Natural killer cell treated with Interleukin-12 subunit alpha and Interleukin-12 subunit beta and Interleukin-15 and Interleukin-18, amount 100 ng/mL, for 72 hours (primary cell): ENCODE data around the gene DPY30. TPM values are rescaled to one million over a fixed set of nuclear protein-coding genes. Genes with fewer than 3 reads are reported as not detected.

Experiments used
- ATAC-seq, 2 donors: fragments of 150-1000 bp; cut with Tn5 transposase in 1 of 2; sonication (Bioruptor Pico), chemical (Tn5 transposase) in 1 of 2; 2 replicates each; pipeline ENCODE4 v1.10.0; 2021
- DNase-seq: peaks from one replicate; pipeline ENCODE4 v3.0.0; 2022; ENCODE audit warnings: low spot score
- H3K27ac Mint-ChIP-seq, 2 donors: 1 replicate in 1 of 2; 2 replicates in 1 of 2; pipeline ENCODE4 v1.8.0; 2022; ENCODE audit warnings: mixed read lengths in 2 of 2, mild to moderate bottlenecking in 1 of 2, moderate library complexity in 1 of 2
- H3K27me3 Mint-ChIP-seq, 2 donors: 1 replicate in 1 of 2; 2 replicates in 1 of 2; pipeline ENCODE4 v1.8.0; 2022; ENCODE audit warnings: mixed read lengths in 2 of 2
- H3K36me3 Mint-ChIP-seq: one replicate; pipeline ENCODE4 v1.8.0; 2022; ENCODE audit warnings: mixed read lengths
- H3K4me1 Mint-ChIP-seq, 2 donors: 1 replicate in 1 of 2; 2 replicates in 1 of 2; pipeline ENCODE4 v1.8.0; 2022; ENCODE audit warnings: low read depth in 2 of 2, mixed read lengths in 2 of 2, mild to moderate bottlenecking in 1 of 2
- H3K4me3 Mint-ChIP-seq: one replicate; pipeline ENCODE4 v1.8.0; 2022; ENCODE audit warnings: mixed read lengths
- H3K9me3 Mint-ChIP-seq: 2 replicates; pipeline ENCODE4 v1.8.0; 2022; ENCODE audit warnings: mixed read lengths
- total RNA-seq, 2 donors: library from RNA; stranded (reverse); gene quantifications; one replicate each; pipeline ENCODE4 v1.2.3, GENCODE V29; 2022

The DPY30 gene
- total RNA-seq, 2 donors from 2014 or later, result 40.4 to 58.8 TPM

DNA sequence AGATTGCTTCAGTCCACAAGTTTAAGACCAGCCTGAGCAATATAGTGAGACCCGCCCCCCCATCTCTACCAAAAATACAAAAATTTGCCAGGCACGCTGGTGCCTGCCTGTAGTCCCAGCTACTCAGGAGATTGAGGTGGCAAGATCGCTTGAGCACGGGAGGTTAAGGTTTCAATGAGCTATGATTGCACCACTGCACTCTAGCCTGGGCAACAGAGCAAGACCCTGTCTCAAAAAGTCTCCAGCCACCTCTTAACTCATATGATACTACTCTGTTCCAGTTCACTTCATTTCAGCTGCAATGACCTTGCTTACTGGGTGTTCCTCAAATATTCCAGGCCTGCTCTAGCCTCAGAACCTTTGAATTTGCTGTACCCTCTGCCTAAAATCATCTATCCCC lies 40.2 kb downstream of the DPY30 start:
- H3K27ac Mint-ChIP-seq, result peak overlapping the region; percentile 51 to 57
- DNase-seq, result no peak
- no peaks in the 10 kb centered on the region for H3K9me3 Mint-ChIP-seq
- ATAC-seq, result no peak
- H3K27me3 Mint-ChIP-seq, result no peaks in the 10 kb centered on the region
- peak overlapping the region; percentile 61 for H3K4me3 Mint-ChIP-seq
- H3K36me3 Mint-ChIP-seq, result no peaks in the 10 kb centered on the region
- H3K4me1 Mint-ChIP-seq, result peaks cover 43 to 55% of the 10 kb centered on the region in 2 donors

DNA sequence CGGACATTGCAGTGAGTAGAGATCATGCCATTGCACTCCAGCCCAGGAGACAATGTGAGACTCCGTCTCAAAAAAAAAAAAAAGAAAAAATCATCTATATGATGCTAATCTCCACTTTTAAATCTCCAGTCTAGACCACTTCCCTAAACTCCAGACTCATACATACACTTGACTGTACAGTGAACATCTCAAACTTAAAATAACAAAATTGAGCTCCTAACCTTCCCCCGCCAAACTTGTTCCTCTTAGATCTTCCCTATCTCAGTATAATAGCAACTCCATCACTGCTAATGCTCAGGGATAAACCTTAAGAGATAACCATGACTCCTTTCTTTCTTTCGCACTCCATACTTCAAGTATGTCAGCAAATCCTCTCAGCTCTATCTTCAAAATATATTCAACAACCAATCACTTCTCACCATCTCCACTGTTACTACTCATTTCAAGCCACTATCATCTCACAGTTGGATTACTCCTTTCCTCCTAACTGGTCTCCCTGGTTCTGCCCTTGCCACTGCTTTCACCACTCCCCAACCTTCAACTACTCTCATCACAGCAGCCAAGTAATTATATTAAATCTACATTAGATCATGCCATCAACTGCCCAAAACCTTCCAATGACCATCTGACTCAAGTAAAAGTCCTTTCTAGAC lies 40.7 kb downstream of the DPY30 start:
- Mint-ChIP-seq H3K27ac (peak overlapping the region; percentile 51 to 57), H3K27me3 (no peaks in the 10 kb centered on the region), H3K36me3 (no peaks in the 10 kb centered on the region), H3K9me3 (no peaks in the 10 kb centered on the region), H3K4me1 (peaks cover 43 to 51% of the 10 kb centered on the region in 2 donors), H3K4me3 (peak overlapping the region; percentile 61)
- DNase-seq, result no peak
- peak in 1 of 2 donors; percentile 36 for ATAC-seq

- Mint-ChIP-seq H3K36me3 (no peaks in the 10 kb centered on the region), H3K4me1 (peaks cover 46 to 53% of the 10 kb centered on the region in 2 donors), H3K9me3 (no peaks in the 10 kb centered on the region), H3K27me3 (no peaks in the 10 kb centered on the region), H3K4me3 (peak overlapping the region; percentile 61), H3K27ac (peak overlapping the region; percentile 57)
- DNase-seq, result no peak
- ATAC-seq, result peak; percentile 72 to 80
Observed at GRCh38 chr2:31997653-31998052, 42.0 kb downstream of the DPY30 start.

DNA sequence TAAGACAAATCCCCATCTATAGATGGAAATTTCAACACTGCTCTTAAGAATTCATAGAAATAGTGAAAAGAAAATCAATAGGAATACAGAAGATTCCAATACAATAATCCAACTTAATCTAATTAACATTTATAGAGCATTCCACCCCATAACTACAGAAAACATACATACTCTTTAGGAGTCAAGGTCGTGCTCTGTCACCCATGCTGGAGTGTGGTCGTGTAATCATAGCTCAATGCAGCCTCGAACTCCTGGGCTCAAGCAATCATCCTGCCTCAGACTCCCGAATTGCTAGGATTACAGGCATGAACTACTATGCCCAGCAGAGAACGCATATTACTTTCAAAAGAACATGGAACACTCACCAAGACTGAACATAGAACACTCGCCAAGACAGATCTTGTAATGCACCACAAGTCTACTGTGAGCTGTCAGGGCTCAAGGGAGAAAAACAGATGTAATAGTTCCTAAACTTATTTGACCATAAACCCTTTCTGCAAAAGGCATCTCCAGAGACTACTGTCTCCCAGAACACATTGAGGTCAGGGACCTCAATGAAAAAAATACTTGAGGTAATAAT lies 42.9 kb downstream of the DPY30 start:
- Mint-ChIP-seq H3K9me3 (no peaks in the 10 kb centered on the region), H3K27me3 (no peaks in the 10 kb centered on the region), H3K4me1 (peaks cover 51 to 53% of the 10 kb centered on the region in 2 donors), H3K27ac (peak overlapping the region; percentile 57), H3K36me3 (no peaks in the 10 kb centered on the region), H3K4me3 (peak overlapping the region; percentile 61)
- DNase-seq (no peak), ATAC-seq (no peak)

DNA sequence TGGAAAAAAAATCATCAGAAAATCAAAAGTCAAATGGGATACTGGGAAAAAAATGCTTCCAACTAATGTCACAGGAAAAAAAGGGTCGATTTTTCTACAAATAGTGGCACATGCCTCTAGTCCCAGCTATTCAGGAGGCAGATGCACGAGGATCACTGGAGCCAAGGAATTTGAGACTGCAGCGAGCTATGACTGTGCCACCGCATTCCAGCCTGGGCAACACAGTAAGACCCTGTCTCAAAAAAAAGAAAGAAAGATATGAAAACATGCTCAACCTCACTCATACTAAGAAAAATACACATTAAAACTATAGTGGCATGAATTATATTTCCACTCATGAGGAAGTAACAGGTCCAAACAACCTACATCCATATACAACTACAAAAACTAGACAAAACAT lies 46.7 kb downstream of the DPY30 start:
- no peak for DNase-seq
- ATAC-seq, result no peak
- no peaks in the 10 kb centered on the region for H3K36me3 Mint-ChIP-seq
- no peaks in the 10 kb centered on the region for H3K9me3 Mint-ChIP-seq
- H3K4me3 Mint-ChIP-seq, result no peak overlapping the region
- peak overlapping the region in 1 of 2 donors; percentile 34 for H3K27ac Mint-ChIP-seq
- H3K4me1 Mint-ChIP-seq, result peaks cover 32 to 35% of the 10 kb centered on the region in 2 donors
- H3K27me3 Mint-ChIP-seq, result no peaks in the 10 kb centered on the region

GRCh38 chr2:31992025-31992579 lies 47.5 kb downstream of the DPY30 start:
- H3K4me3 Mint-ChIP-seq, result no peak overlapping the region
- no peaks in the 10 kb centered on the region for H3K36me3 Mint-ChIP-seq
- no peaks in the 10 kb centered on the region for H3K27me3 Mint-ChIP-seq
- H3K27ac Mint-ChIP-seq, result no peak overlapping the region
- DNase-seq, result no peak
- no peak for ATAC-seq
- H3K9me3 Mint-ChIP-seq, result no peaks in the 10 kb centered on the region
- peaks cover 28% of the 10 kb centered on the region in 2 donors for H3K4me1 Mint-ChIP-seq

- no peak for ATAC-seq
- no peaks in the 10 kb centered on the region for H3K27me3 Mint-ChIP-seq
- no peak overlapping the region for H3K27ac Mint-ChIP-seq
- H3K4me3 Mint-ChIP-seq, result no peak overlapping the region
- no peak for DNase-seq
- no peaks in the 10 kb centered on the region for H3K36me3 Mint-ChIP-seq
- H3K9me3 Mint-ChIP-seq, result no peaks in the 10 kb centered on the region
- peaks cover 18% of the 10 kb centered on the region in 2 donors for H3K4me1 Mint-ChIP-seq
Observed at GRCh38 chr2:31989946-31990345, 49.7 kb downstream of the DPY30 start.

DNA sequence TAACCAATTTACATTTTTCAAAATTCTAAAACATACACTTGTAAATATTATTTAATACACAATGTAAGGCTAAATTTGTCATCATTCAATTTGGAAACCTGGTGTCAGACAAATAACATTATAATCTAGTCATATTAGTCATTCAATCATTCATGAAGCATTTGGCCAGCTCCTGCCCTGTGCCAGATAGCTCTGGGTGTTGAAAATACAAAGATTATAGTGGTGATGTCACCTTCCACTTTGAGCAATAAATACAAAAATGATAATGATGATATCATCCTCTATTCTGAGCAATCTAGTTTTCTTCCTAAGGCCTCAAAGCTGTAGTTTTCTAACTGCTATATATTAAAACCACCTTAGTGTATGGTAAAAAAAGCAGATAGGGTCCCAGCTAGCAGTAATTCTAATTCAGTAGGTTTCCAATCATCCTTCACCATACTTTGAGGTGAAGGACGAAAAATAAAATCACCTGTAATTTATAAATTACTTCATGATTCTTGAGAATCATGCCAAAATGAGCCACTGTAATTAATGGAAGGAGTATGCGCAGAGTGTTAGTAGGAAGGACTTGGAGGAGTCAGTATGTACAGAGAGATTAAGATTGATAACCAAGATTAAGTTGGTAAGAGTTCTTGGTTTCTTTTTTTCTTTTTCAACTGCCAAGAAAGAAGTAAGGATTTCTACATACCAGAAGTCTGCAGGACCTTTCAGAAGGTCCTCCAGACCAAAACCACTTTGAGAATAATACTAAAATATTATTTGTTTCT lies 52.0 kb downstream of the DPY30 start:
- Mint-ChIP-seq H3K4me3 (no peak overlapping the region), H3K27ac (no peak overlapping the region), H3K4me1 (peaks cover 17 to 18% of the 10 kb centered on the region in 2 donors), H3K27me3 (no peaks in the 10 kb centered on the region), H3K9me3 (no peaks in the 10 kb centered on the region), H3K36me3 (no peaks in the 10 kb centered on the region)
- no peak for ATAC-seq
- DNase-seq, result no peak

DNA sequence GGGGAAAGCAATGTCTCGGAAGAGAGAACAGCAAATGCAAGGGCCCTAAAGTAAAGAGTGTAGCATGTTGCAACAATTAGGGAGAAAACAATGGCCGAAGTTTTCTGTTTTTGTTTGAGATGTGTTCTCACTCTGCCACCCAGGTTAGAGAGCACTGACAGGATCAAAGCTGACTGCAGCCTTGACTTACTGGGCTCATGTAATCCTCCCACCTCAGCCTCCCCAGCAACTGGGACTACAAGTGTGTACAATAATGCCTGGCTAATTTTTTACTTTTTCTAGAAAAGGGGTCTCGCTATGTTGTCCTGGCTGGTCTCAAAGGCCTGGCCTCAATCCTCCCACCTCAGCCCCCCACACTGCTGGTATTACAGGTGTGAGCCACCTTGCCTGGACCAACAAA lies 52.7 kb downstream of the DPY30 start:
- Mint-ChIP-seq H3K4me3 (no peak overlapping the region), H3K27me3 (no peaks in the 10 kb centered on the region), H3K4me1 (peaks cover 13 to 17% of the 10 kb centered on the region in 2 donors), H3K9me3 (no peaks in the 10 kb centered on the region), H3K27ac (no peak overlapping the region), H3K36me3 (no peaks in the 10 kb centered on the region)
- ATAC-seq (no peak), DNase-seq (no peak)

- peaks cover 27 to 34% of the 10 kb centered on the region in 2 donors for H3K4me1 Mint-ChIP-seq
- ATAC-seq (no peak), DNase-seq (no peak)
- H3K9me3 Mint-ChIP-seq, result no peaks in the 10 kb centered on the region
- no peak overlapping the region for H3K27ac Mint-ChIP-seq
- H3K36me3 Mint-ChIP-seq, result no peaks in the 10 kb centered on the region
- no peaks in the 10 kb centered on the region for H3K27me3 Mint-ChIP-seq
- H3K4me3 Mint-ChIP-seq, result no peak overlapping the region
Observed at GRCh38 chr2:31983762-31984467, 55.7 kb downstream of the DPY30 start.

DNA sequence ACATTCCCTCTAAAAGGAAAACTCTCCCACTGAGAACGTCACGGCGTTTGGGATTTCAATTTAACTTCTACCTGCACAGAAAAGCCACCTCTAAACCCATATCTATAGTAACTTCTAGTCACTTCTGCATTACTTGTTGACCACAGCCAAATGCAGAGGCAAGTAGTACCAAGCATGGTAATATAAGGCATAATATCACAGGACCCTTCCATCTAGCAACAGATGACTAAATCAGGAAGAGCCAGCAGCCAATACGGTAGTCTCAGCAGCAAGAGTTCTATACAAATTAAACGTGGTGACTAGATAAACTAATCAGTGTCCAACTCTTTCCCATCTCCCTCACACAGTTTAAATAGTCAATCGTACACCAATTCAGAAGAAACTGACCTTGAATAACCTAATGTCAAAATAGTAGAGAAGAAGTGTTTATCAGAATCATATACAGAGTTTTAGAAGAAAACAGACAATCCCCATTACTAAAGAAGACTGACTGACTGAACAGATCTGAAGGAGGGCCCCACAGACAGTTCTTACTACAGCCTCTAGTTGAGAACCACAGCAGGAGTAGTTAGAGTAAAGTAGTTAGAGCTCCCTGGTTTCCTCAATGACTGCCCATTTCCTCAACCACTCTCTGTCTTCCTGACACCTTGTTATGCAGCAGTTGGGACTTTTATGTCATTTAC lies 58.8 kb downstream of the DPY30 start:
- H3K27ac Mint-ChIP-seq, result peak overlapping the region; percentile 25 to 39
- no peak for DNase-seq
- peaks cover 29 to 31% of the 10 kb centered on the region in 2 donors for H3K4me1 Mint-ChIP-seq
- H3K9me3 Mint-ChIP-seq, result no peaks in the 10 kb centered on the region
- no peaks in the 10 kb centered on the region for H3K27me3 Mint-ChIP-seq
- H3K36me3 Mint-ChIP-seq, result no peaks in the 10 kb centered on the region
- peak; percentile 52 to 73 for ATAC-seq
- H3K4me3 Mint-ChIP-seq, result peak overlapping the region; percentile 6

- peaks cover 29 to 31% of the 10 kb centered on the region in 2 donors for H3K4me1 Mint-ChIP-seq
- H3K36me3 Mint-ChIP-seq, result no peaks in the 10 kb centered on the region
- ATAC-seq (no peak), DNase-seq (no peak)
- no peak overlapping the region for H3K27ac Mint-ChIP-seq
- H3K27me3 Mint-ChIP-seq, result no peaks in the 10 kb centered on the region
- no peaks in the 10 kb centered on the region for H3K9me3 Mint-ChIP-seq
- H3K4me3 Mint-ChIP-seq, result no peak overlapping the region
Observed at GRCh38 chr2:31979956-31980355, 59.6 kb downstream of the DPY30 start.

GRCh38 chr2:31979018-31979417 lies 60.6 kb downstream of the DPY30 start:
- Mint-ChIP-seq H3K4me3 (no peak overlapping the region), H3K27me3 (no peaks in the 10 kb centered on the region), H3K27ac (no peak overlapping the region), H3K36me3 (no peaks in the 10 kb centered on the region), H3K9me3 (no peaks in the 10 kb centered on the region), H3K4me1 (peaks cover 26 to 29% of the 10 kb centered on the region in 2 donors)
- DNase-seq (no peak), ATAC-seq (no peak)
